Endothelial cell of umbilical vein (primary cell): ENCODE measurements around the gene ZNF263. TPM values are rescaled to one million over a fixed set of nuclear protein-coding genes. Genes with fewer than 3 reads are reported as not detected.

Experiments used
- BruUV-seq: library from RNA; stranded (reverse); fragments of 400-500 nt; replicated peaks from 2 replicates; lab custom pipeline; 2021; lab: Mats Ljungman, UMichigan
- CTCF ChIA-PET: fragments of 300-600, 350-600 bp; sonication (Branson Sonifier 250); formaldehyde crosslinking; loops from one replicate; lab custom pipeline; 2021; ENCODE audit warnings: antibody characterized with exemption, inconsistent platforms; lab: Charles Lee
- POLR2A ChIA-PET: fragments of 300-600, 350-600 bp; sonication (Branson Sonifier 250); formaldehyde crosslinking; loops from one replicate; lab custom pipeline; 2021; ENCODE audit warnings: antibody characterized with exemption, inconsistent platforms; lab: Charles Lee
- DNase-seq: peaks from one replicate; pipeline ENCODE4 v3.0.0-alpha.2; 2011; ENCODE audit warnings: low read depth, low spot score
- FAIRE-seq: peaks from 2 replicates; lab custom pipeline; 2011; peaks lifted over from hg19 to GRCh38; lab: Jason Lieb, UNC
- H2AFZ ChIP-seq: 2 replicates; pipeline ENCODE4 v1.6.0; 2012; ENCODE audit warnings: low read depth, low read length, control low read depth, inconsistent platforms
- H3K27ac ChIP-seq: 2 replicates; pipeline ENCODE4 v1.5.1; 2011; ENCODE audit warnings: low read depth, mild to moderate bottlenecking, control low read depth, low read length, moderate library complexity; ENCODE audit not compliant: insufficient read depth
- H3K27me3 ChIP-seq, 2 experiments: 2 replicates each; pipeline versions ENCODE4 v1.6.0 to v1.6.1; 2011; ENCODE audit warnings: low read length in 2 of 2, mixed read lengths in 1 of 2; ENCODE audit not compliant: control insufficient read depth in 2 of 2, insufficient read depth in 2 of 2
- H3K36me3 ChIP-seq, 2 experiments: 2 replicates in 1 of 2; 3 replicates in 1 of 2; pipeline ENCODE4 v1.5.1; 2011; ENCODE audit warnings: low read length in 2 of 2, mild to moderate bottlenecking in 1 of 2, moderate library complexity in 1 of 2; ENCODE audit not compliant: control insufficient read depth in 2 of 2, insufficient read depth in 2 of 2; ENCODE audit errors: extremely low read depth in 1 of 2
- H3K4me1 ChIP-seq: 3 replicates; pipeline ENCODE4 v1.5.1; 2011; ENCODE audit warnings: mild to moderate bottlenecking, low read length; ENCODE audit not compliant: control insufficient read depth, insufficient read depth; ENCODE audit errors: extremely low read depth
- H3K4me2 ChIP-seq: 2 replicates; pipeline ENCODE4 v1.6.1; 2011; ENCODE audit warnings: low read length, control low read depth, mixed read lengths; ENCODE audit not compliant: insufficient read depth
- H3K4me3 ChIP-seq, 3 experiments: fragments of 200-600 bp in 1 of 3; sonication (generic), shearing (Covaris generic) in 1 of 3; replicated peaks in 1 of 3; 2 replicates each; pipeline ENCODE4 v1.5.1; 2011 to 2016; ENCODE audit warnings: control low read depth in 3 of 3, low read length in 3 of 3, mild to moderate bottlenecking in 2 of 3, inconsistent platforms in 1 of 3, low read depth in 1 of 3, moderate library complexity in 1 of 3; ENCODE audit not compliant: insufficient read depth in 1 of 3
- H3K79me2 ChIP-seq: 2 replicates; pipeline ENCODE4 v1.6.0; 2012; ENCODE audit warnings: low read length, inconsistent platforms; ENCODE audit not compliant: control insufficient read depth, insufficient read depth
- H3K9ac ChIP-seq: replicated peaks from 2 replicates; pipeline ENCODE3; 2011; ENCODE audit warnings: low read length, control low read depth; ENCODE audit not compliant: insufficient read depth; ENCODE audit errors: extremely low read depth
- H3K9me1 ChIP-seq: replicated peaks from 3 replicates; pipeline ENCODE4 v1.6.0; 2011; ENCODE audit warnings: mild to moderate bottlenecking, low read length; ENCODE audit not compliant: control insufficient read depth, insufficient read depth; ENCODE audit errors: extremely low read depth
- H3K9me3 ChIP-seq: replicated peaks from 2 replicates; pipeline ENCODE4 v1.5.1; 2012; ENCODE audit warnings: low read length, inconsistent platforms; ENCODE audit not compliant: control insufficient read depth, insufficient read depth
- H4K20me1 ChIP-seq: replicated peaks from 2 replicates; pipeline ENCODE3; 2011; ENCODE audit warnings: mild to moderate bottlenecking, low read length; ENCODE audit not compliant: control insufficient read depth, insufficient read depth; ENCODE audit errors: extremely low read depth
- CTCF ChIP-seq, 2 donors: IDR thresholded peaks; 1 replicate in 1 of 2; 2 replicates in 1 of 2; pipeline ENCODE4 v1.5.1; 2011; ENCODE audit warnings: low read length in 2 of 2, mild to moderate bottlenecking in 2 of 2, moderate library complexity in 2 of 2, control low read depth in 1 of 2, inconsistent platforms in 1 of 2, low read depth in 1 of 2; ENCODE audit not compliant: insufficient read depth in 1 of 2; ENCODE audit errors: extremely low read depth in 1 of 2
- EZH2 ChIP-seq: IDR thresholded peaks from 2 replicates; pipeline ENCODE4 v1.6.1; 2012; ENCODE audit warnings: borderline replicate concordance, low read depth, mild to moderate bottlenecking, moderate library complexity, low read length, inconsistent platforms; ENCODE audit not compliant: severe bottlenecking
- FOS ChIP-seq: IDR thresholded peaks from 2 replicates; pipeline ENCODE4 v1.6.1; 2011; ENCODE audit warnings: mild to moderate bottlenecking, low read length, moderate library complexity, borderline replicate concordance; ENCODE audit not compliant: insufficient read depth
- GATA2 ChIP-seq: IDR thresholded peaks from 2 replicates; pipeline ENCODE4 v1.7.0; 2011; ENCODE audit warnings: low read depth, mild to moderate bottlenecking, moderate library complexity, mixed read lengths, low read length; ENCODE audit not compliant: insufficient read length, insufficient read depth
- JUN ChIP-seq: IDR thresholded peaks from 2 replicates; pipeline ENCODE4 v1.6.1; 2011; ENCODE audit warnings: borderline replicate concordance, low read depth; ENCODE audit not compliant: insufficient read length, insufficient read depth
- MAX ChIP-seq: IDR thresholded peaks from 2 replicates; pipeline ENCODE4 v1.6.1; 2011; ENCODE audit not compliant: insufficient read depth, insufficient read length
- MYC ChIP-seq: IDR thresholded peaks from one replicate; pipeline ENCODE4 v1.6.1; 2011; ENCODE audit warnings: mild to moderate bottlenecking, low read depth, low read length
- POLR2A ChIP-seq: IDR thresholded peaks from 2 replicates; pipeline ENCODE4 v1.6.1; 2012; ENCODE audit warnings: low read depth, mild to moderate bottlenecking, control low read depth, low read length
- POLR2AphosphoS5 ChIP-seq: IDR thresholded peaks from 2 replicates; pipeline ENCODE4 v1.6.1; 2012; ENCODE audit warnings: low read depth, mild to moderate bottlenecking, control low read depth, low read length, moderate library complexity; ENCODE audit not compliant: insufficient read depth
- dilution Hi-C: fragments of 300-500 bp; cut with MboI; formaldehyde crosslinking; loops from one replicate; pipeline ENCODE4 v1.15.0; 2019; ENCODE audit warnings: low sequenced_read_pairs; ENCODE audit not compliant: extremely low pct_ligation_motif_present
- intact Hi-C: fragments of 100-400 bp; cut with micrococcal nuclease; formaldehyde crosslinking; loops from one replicate; pipeline ENCODE4 v1.10.0; 2022
- polyA plus RNA-seq, 4 experiments: library from polyadenylated mRNA; depleted of rRNA in 3 of 4; stranded (reverse) in 3 of 4; unstranded in 1 of 4; fragments of >200 nt; gene quantifications; 2 replicates each; pipeline versions ENCODE4 v1.2.1 to v1.2.3, GENCODE V29; 2011 to 2012; ENCODE audit warnings: missing spikeins in 1 of 4
- total RNA-seq: library from RNA; stranded (reverse); gene quantifications from 2 replicates; pipeline ENCODE4 v1.2.3, GENCODE V29; 2021

ZNF263 gene
- total and polyA plus RNA-seq, 2 donors (not counting 3 experiments of a cell fraction or from before 2014, with no cell fraction given) = 10.9 to 20.8 TPM

GRCh38 chr16:3295209-3295608, 11.9 kb downstream of the ZNF263 start:
- FAIRE-seq = no peak
- Histone ChIP-seq H3K27me3 (no peaks in the 10 kb centered on the region), H3K4me3 (no peak overlapping the region), H3K79me2 (peaks cover 4% of the 10 kb centered on the region), H3K9me3 (peaks cover 8% of the 10 kb centered on the region), H3K4me1 (no peaks in the 10 kb centered on the region), H3K9ac (no peak overlapping the region), H3K4me2 (no peak overlapping the region), H2AFZ (no peak overlapping the region), H4K20me1 (no peaks in the 10 kb centered on the region), H3K36me3 (peaks cover 13 to 16% of the 10 kb centered on the region in 2 experiments), H3K9me1 (no peaks in the 10 kb centered on the region), H3K27ac (no peak overlapping the region)
- POLR2A ChIA-PET = no interaction called here
- dilution Hi-C loops (no loop called here), intact Hi-C loops (no loop called here)
- DNase-seq = no peak
- no peak for TF ChIP-seq POLR2A
- no peak for TF ChIP-seq MAX
- TF ChIP-seq POLR2AphosphoS5 = no peak
- no peak for TF ChIP-seq CTCF (IDR thresholded peaks at IDR 0.05; ENCODE audit: extremely low read depth in 1 of 2, insufficient read depth in 1 of 2, low read depth in 1 of 2, low read length in 2 of 2)
- no peak for TF ChIP-seq FOS
- no peak for TF ChIP-seq MYC
- TF ChIP-seq GATA2 = no peak
- no peak for TF ChIP-seq EZH2
- TF ChIP-seq JUN = no peak
- no TSS peak for BruUV-seq
- CTCF ChIA-PET = interaction anchor here (0.9 kb wide), 1 partner anchor 28 kb away, joined by 3 read pairs; no protein-coding TSS in a partner anchor
